ENCODE data around the gene SGPL1. TPM values are rescaled to one million over a fixed set of nuclear protein-coding genes. Genes with fewer than 3 reads are reported as not detected.

Gene SGPL1
- total RNA-seq, 2 experiments from 2014 or later: 13.7 to 16.6 TPM

DNA sequence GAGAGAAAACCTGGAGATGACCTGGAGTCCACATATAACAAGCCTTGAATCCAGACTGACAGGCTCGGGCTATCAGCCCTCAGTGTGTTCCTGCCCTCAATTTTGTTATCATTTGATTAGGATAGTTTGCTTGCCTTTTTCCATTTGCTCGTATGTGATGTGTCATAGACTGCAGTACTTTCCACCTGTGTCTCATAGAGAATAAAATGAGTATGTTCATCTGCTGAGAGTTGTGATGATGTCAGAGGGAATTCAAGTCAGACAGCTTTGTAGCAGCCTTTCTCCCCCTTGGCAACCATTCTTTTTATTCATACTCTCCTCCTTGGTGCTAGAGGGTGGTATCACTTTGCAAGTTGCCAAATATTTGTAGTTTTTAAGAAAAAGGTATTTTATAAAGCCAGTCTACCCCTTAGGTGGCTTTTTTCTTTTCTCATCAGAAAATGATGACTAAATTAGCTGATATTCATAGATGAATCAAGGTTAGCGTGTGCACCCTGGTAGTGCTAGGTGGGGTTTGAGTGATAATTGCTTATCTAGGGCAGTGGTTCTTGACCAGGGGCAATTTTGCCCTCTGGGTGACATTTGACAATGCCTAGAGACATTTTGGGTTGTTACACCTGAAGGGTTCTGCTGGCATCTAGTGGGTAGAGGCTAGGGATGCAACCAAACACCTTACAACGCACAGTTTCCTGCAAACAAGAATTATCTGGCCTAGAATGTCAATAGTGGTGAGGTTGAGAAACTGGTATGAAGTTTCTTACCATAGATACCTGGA, 5.4 kb downstream of the SGPL1 start:
- ATAC-seq: peak; percentile 65
- intact Hi-C loops (cut with micrococcal nuclease): no loop called here
- ChIA-PET POLR2A (interaction anchor here (0.8 kb wide), 2 partner anchors 18 to 63 kb away, joined by 3 read pairs; no protein-coding TSS in a partner anchor), CTCF (interaction anchor here (1.0 kb wide), 1 partner anchor 82 kb away, joined by 3 read pairs; no protein-coding TSS in a partner anchor)
- Mint-ChIP-seq H3K36me3 (ENCODE audit: low read depth) (peaks cover 30% of the 10 kb centered on the region), H3K4me1 (ENCODE audit: low read depth) (peaks cover 48% of the 10 kb centered on the region), H3K27me3 (no peaks in the 10 kb centered on the region), H3K27ac (peak overlapping the region; percentile 62), H3K9me3 (no peaks in the 10 kb centered on the region), H3K4me3 (no peak overlapping the region)
- TF ChIP-seq, protein P1, sequence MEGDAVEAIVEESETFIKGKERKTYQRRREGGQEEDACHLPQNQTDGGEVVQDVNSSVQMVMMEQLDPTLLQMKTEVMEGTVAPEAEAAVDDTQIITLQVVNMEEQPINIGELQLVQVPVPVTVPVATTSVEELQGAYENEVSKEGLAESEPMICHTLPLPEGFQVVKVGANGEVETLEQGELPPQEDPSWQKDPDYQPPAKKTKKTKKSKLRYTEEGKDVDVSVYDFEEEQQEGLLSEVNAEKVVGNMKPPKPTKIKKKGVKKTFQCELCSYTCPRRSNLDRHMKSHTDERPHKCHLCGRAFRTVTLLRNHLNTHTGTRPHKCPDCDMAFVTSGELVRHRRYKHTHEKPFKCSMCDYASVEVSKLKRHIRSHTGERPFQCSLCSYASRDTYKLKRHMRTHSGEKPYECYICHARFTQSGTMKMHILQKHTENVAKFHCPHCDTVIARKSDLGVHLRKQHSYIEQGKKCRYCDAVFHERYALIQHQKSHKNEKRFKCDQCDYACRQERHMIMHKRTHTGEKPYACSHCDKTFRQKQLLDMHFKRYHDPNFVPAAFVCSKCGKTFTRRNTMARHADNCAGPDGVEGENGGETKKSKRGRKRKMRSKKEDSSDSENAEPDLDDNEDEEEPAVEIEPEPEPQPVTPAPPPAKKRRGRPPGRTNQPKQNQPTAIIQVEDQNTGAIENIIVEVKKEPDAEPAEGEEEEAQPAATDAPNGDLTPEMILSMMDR (IDR thresholded peaks at IDR 0.05): no peak
- no peak for DNase-seq

DNA sequence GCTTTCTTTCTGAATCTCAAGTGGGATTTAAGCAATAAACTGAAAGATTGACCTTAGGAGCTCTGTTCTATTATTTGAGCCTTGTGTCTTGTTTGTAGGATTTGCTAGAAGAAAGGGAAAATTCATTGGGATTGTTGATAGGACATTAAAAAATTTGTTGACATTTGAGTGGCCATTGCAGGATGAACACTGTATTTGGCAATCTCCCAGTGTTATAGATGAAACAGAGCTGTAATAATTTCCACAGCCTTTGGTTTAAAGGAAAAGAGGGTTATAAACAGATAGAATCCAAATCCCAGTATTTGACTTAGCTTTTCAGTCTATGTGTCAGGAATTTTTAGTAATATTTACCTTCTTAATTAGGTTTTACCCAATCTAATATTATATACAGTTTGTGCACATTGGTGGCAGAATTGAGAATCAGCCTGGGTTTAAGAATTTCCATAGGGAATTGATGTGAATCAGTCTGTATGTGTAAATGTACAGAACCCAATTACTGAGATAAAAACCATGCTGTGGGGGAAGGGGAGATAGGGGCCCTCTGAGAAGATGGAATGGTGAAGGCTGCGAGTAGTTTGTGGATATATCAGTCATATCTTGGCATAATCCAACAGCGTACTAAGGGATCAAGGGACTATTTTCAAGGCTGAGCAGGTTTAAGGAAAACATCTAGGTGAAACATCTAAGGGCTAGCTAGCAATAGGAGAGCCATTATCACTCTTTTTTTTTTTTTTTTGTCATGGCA, 6.5 kb downstream of the SGPL1 start:
- TF ChIP-seq, protein P1 (IDR thresholded peaks at IDR 0.05): no peak
- ATAC-seq (no peak), DNase-seq (no peak)
- Mint-ChIP-seq H3K27me3 (no peaks in the 10 kb centered on the region), H3K4me3 (no peak overlapping the region), H3K4me1 (ENCODE audit: low read depth) (peaks cover 50% of the 10 kb centered on the region), H3K9me3 (no peaks in the 10 kb centered on the region), H3K36me3 (ENCODE audit: low read depth) (peaks cover 31% of the 10 kb centered on the region), H3K27ac (peak overlapping the region; percentile 62)
- intact Hi-C loops (cut with micrococcal nuclease): no loop called here
- POLR2A ChIA-PET: interaction anchor here (0.6 to 0.8 kb wide), 2 partner anchors 10 to 17 kb away, joined by 3 read pairs; no protein-coding TSS in a partner anchor
- CTCF ChIA-PET: interaction anchor here (0.9 kb wide), 1 partner anchor 203 kb away, joined by 3 read pairs; no protein-coding TSS in a partner anchor

DNA sequence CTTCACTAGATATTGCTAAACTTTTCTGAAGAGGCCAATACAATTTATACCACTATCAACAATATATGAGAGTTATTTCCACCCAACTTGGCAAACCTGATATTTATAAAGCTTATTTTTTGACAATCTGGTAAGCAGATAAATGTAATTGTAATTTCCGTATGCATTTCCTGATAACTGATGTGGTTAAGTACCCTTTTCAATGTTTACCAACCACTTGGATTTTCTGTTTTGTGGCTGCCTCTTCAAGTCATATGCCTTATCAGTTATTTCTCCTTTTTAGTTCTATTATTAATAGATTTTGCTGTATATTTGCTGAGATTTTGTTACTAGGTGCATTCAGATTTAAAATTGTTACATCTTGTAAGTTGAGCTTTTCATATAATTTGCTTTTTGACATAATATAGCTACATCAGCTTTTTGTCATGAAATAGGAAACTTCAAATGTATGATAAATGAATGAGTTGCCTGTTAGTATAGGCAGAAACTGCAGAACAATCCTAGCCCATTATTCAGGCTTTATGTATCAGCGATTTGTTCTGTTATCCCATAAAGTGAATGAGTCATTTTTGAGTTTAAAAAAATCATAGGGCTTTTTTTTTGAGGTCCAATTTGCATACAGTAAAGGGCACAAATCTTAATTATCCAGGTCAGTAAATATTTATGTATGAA, 11.5 kb downstream of the SGPL1 start:
- POLR2A ChIA-PET: no interaction called here
- CTCF ChIA-PET: interaction anchor here (0.7 kb wide), 2 partner anchors 13 to 916 kb away, joined by 3 to 5 read pairs; no protein-coding TSS in a partner anchor
- Mint-ChIP-seq H3K4me1 (ENCODE audit: low read depth) (peaks cover 39% of the 10 kb centered on the region), H3K27ac (peak overlapping the region; percentile 2), H3K4me3 (no peak overlapping the region), H3K9me3 (no peaks in the 10 kb centered on the region), H3K36me3 (ENCODE audit: low read depth) (peaks cover 15% of the 10 kb centered on the region), H3K27me3 (no peaks in the 10 kb centered on the region)
- DNase-seq (no peak), ATAC-seq (no peak)
- TF ChIP-seq, protein P1 (IDR thresholded peaks at IDR 0.05): no peak
- intact Hi-C loops (cut with micrococcal nuclease): no loop called here

DNA sequence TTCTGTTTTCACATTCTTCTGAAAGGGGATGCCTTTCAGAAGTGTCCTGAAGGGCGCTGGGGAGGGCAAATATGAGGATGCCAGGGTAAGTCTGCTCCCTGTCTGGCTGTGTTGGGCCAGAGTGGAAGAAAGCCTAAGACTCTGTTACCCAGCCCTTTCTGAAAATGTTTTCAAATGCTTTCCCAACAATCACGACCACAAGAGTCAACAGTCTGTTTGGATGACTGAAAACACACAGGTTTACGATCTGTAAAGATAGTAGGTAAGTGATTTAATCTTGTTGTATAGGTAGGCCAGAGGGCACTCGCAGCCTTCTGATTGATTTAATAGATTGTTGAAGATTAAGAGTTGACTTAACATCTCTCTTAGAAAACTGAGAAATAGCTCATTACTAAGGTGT, 13.2 kb downstream of the SGPL1 start:
- Mint-ChIP-seq H3K27ac (no peak overlapping the region), H3K4me3 (no peak overlapping the region), H3K36me3 (ENCODE audit: low read depth) (peaks cover 16% of the 10 kb centered on the region), H3K27me3 (no peaks in the 10 kb centered on the region), H3K9me3 (no peaks in the 10 kb centered on the region), H3K4me1 (ENCODE audit: low read depth) (peaks cover 53% of the 10 kb centered on the region)
- ChIA-PET POLR2A (interaction anchor here (0.9 kb wide), 1 partner anchor 62 kb away, joined by 4 read pairs; no protein-coding TSS in a partner anchor), CTCF (interaction anchor here (0.9 to 1.1 kb wide), 2 partner anchors 368 to 465 kb away, joined by 3 read pairs; no protein-coding TSS in a partner anchor)
- ATAC-seq: no peak
- intact Hi-C loops (cut with micrococcal nuclease): no loop called here
- TF ChIP-seq, protein P1 (IDR thresholded peaks at IDR 0.05): no peak
- DNase-seq: no peak
